Progenitor cell of endocrine pancreas (in vitro differentiated cells): ENCODE measurements around the gene FPGS. TPM values are rescaled to one million over a fixed set of nuclear protein-coding genes. Genes with fewer than 3 reads are reported as not detected.

Experiments used
- DNase-seq: peaks from one replicate; pipeline ENCODE4 v3.0.0; 2021; ENCODE audit warnings: low spot score; ENCODE audit not compliant: unreplicated experiment
- H3K27ac Mint-ChIP-seq: 2 replicates; pipeline ENCODE4 v1.8.0; 2021; ENCODE audit warnings: mild to moderate bottlenecking, moderate library complexity, mixed read lengths
- H3K27me3 Mint-ChIP-seq: 2 replicates; pipeline ENCODE4 v1.8.0; 2021; ENCODE audit warnings: mixed read lengths
- H3K36me3 Mint-ChIP-seq: 2 replicates; pipeline ENCODE4 v1.8.0; 2022; ENCODE audit warnings: mixed read lengths; ENCODE audit not compliant: insufficient read depth
- H3K4me1 Mint-ChIP-seq: 2 replicates; pipeline ENCODE4 v1.8.0; 2021; ENCODE audit warnings: low read depth, mixed read lengths
- H3K4me3 Mint-ChIP-seq: 2 replicates; pipeline ENCODE4 v1.8.0; 2021; ENCODE audit warnings: low read depth, mild to moderate bottlenecking, moderate library complexity, mixed read lengths
- H3K9me3 Mint-ChIP-seq: 2 replicates; pipeline ENCODE4 v1.8.0; 2021; ENCODE audit warnings: low read depth, mixed read lengths
- CTCF ChIP-seq: fragments of 200-600 bp; sonication (generic); IDR thresholded peaks from one replicate; pipeline ENCODE4 v1.5.0; 2021; ENCODE audit warnings: antibody characterized with exemption, mild to moderate bottlenecking; ENCODE audit not compliant: unreplicated experiment
- total RNA-seq: library from RNA; stranded (reverse); gene quantifications from 2 replicates; pipeline ENCODE4 v1.2.1, GENCODE V29; 2021

Gene FPGS
- total RNA-seq, 1 donor from 2014 or later: 75.0 TPM

DNA sequence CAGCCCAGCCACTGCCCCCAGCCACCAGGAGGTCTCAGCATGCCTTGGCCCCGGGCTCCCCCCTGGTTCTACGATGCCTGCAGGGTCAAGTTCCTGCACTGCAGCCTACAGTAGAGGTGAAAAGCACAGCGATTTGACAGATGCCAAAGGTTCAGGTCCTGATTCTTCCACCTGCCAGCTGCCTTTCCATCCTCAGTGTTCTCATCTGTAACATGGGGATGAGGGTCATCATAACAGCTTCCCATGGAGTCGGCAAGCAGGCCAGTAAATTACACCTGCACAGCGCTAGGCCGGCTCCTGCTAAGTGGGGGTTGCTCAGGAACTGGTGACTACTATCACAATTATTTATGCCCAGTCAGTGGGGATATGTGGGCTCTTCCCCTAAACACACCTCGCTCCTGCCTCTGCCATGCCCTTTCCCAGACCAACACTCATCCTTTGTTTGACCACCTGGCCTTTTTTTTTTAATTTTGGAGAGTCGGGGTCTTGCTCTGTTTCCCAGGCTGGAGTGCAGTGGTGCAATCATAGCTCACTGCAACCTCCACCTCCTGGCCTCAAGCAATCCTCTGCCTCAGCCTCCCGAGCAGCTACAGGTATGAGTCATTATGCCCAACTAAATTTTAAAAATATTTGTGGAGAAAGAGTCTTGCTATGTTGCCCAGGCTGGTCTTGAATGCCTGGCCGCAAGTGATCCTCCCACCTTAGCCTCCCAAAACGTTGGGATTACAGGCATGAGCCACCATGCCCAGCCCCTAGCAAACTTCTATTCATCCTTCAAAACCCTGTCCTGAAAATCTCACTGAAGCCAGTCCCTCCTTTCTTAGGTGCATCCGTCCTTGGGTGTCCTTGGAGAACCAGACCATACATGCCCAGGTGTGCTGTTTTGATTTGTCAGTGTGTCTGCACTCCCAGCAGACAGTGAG lies 45.4 kb downstream of the FPGS start:
- peaks cover 4% of the 10 kb centered on the region for H3K36me3 Mint-ChIP-seq
- no peaks in the 10 kb centered on the region for H3K4me1 Mint-ChIP-seq
- H3K4me3 Mint-ChIP-seq: no peak overlapping the region
- H3K9me3 Mint-ChIP-seq: peaks cover 11% of the 10 kb centered on the region
- H3K27me3 Mint-ChIP-seq: peaks cover 3% of the 10 kb centered on the region
- DNase-seq: no peak
- H3K27ac Mint-ChIP-seq: no peak overlapping the region
- no peak for TF ChIP-seq CTCF

GRCh38 chr9:127848756-127849504 lies 46.2 kb downstream of the FPGS start:
- Mint-ChIP-seq H3K4me1 (no peaks in the 10 kb centered on the region), H3K36me3 (peaks cover 4% of the 10 kb centered on the region), H3K27ac (no peak overlapping the region), H3K27me3 (peaks cover 3% of the 10 kb centered on the region), H3K4me3 (no peak overlapping the region), H3K9me3 (peaks cover 11% of the 10 kb centered on the region)
- no peak for TF ChIP-seq CTCF
- no peak for DNase-seq

GRCh38 chr9:127850286-127850830 lies 47.7 kb downstream of the FPGS start:
- Mint-ChIP-seq H3K4me3 (no peak overlapping the region), H3K27ac (no peak overlapping the region), H3K27me3 (peaks cover 3% of the 10 kb centered on the region), H3K4me1 (no peaks in the 10 kb centered on the region), H3K9me3 (peaks cover 11% of the 10 kb centered on the region), H3K36me3 (peaks cover 4% of the 10 kb centered on the region)
- no peak for TF ChIP-seq CTCF
- DNase-seq: no peak

GRCh38 chr9:127852829-127853228 lies 50.1 kb downstream of the FPGS start:
- Mint-ChIP-seq H3K4me1 (no peaks in the 10 kb centered on the region), H3K4me3 (no peak overlapping the region), H3K9me3 (peaks cover 11% of the 10 kb centered on the region), H3K27me3 (peaks cover 6% of the 10 kb centered on the region), H3K27ac (no peak overlapping the region), H3K36me3 (peaks cover 4% of the 10 kb centered on the region)
- no peak for TF ChIP-seq CTCF
- DNase-seq: no peak
